ENCODE results near the gene KRT15.

Gene KRT15

DNA sequence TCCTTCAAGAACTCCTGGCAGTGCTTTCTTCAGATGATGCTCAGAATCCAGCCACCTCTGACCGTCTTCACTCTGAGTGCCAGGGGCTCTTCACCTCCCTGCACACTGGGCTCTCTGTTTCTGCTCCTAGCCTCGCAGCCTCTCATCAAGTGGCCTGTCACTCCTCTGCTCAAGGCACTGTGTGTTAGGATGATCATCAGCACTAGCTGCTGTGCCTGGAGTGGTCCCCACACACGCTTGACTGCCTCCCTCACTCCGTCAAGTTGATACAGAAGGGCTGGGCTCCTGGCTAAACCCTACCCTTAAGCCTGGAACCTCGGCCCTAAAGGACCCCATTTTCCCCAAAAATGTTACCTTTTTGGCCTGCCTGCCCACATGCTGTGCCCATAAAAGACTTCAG, 37.6 kb upstream of the KRT15 start:
- TF ChIP-seq, protein P1, sequence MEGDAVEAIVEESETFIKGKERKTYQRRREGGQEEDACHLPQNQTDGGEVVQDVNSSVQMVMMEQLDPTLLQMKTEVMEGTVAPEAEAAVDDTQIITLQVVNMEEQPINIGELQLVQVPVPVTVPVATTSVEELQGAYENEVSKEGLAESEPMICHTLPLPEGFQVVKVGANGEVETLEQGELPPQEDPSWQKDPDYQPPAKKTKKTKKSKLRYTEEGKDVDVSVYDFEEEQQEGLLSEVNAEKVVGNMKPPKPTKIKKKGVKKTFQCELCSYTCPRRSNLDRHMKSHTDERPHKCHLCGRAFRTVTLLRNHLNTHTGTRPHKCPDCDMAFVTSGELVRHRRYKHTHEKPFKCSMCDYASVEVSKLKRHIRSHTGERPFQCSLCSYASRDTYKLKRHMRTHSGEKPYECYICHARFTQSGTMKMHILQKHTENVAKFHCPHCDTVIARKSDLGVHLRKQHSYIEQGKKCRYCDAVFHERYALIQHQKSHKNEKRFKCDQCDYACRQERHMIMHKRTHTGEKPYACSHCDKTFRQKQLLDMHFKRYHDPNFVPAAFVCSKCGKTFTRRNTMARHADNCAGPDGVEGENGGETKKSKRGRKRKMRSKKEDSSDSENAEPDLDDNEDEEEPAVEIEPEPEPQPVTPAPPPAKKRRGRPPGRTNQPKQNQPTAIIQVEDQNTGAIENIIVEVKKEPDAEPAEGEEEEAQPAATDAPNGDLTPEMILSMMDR (conservative IDR thresholded peaks at IDR 0.05; ENCODE audit: low read depth, low read length): no peak
- DNase-seq (ENCODE audit: low read depth): no peak

DNA sequence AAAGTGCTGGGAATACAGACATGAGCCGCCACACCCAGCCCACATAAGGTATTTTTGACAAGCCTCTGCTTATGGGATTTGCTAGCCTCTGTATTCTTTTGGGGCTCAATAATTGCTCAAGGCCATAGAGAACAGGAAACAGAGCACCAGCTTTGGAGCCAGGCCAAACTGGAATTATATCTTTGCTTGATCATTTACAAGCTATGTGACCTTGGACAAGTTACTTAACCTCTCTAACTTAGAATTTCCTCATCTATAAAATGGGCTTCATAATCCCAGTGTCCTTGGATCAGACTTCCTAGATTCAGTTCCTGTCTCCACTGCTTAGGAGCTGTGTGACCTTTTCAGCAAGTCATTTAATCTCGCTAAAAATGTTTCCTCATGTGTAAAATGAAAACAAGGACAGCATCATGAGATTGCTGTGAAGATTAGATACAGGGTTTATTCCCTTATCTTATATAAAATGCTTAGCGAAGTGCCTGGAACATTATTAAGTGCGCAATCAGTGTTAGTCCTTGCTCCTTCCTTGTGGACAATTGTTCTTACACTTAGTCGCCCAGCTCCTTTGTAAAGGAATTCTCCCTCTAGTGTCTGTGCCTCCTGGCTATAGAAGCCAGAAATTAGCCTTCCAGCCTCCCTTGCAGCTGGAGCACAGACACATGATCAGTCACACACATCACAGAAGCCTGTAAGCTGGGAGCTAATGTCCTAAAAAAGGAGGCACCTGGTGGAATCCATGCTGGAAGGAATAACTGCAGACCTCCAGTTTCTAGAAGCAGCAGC, 36.6 kb upstream of the KRT15 start:
- H3K4me3 ChIP-seq (ENCODE audit: low read depth, low read length): no peak overlapping the region
- no peak for DNase-seq (ENCODE audit: low read depth)
- TF ChIP-seq, protein P1 (conservative IDR thresholded peaks at IDR 0.05; ENCODE audit: low read depth, low read length): no peak

More for the DNA sequence above, 37.6 kb upstream of the KRT15 start:
- H3K4me3 ChIP-seq (ENCODE audit: low read depth, low read length): no peak overlapping the region

DNA sequence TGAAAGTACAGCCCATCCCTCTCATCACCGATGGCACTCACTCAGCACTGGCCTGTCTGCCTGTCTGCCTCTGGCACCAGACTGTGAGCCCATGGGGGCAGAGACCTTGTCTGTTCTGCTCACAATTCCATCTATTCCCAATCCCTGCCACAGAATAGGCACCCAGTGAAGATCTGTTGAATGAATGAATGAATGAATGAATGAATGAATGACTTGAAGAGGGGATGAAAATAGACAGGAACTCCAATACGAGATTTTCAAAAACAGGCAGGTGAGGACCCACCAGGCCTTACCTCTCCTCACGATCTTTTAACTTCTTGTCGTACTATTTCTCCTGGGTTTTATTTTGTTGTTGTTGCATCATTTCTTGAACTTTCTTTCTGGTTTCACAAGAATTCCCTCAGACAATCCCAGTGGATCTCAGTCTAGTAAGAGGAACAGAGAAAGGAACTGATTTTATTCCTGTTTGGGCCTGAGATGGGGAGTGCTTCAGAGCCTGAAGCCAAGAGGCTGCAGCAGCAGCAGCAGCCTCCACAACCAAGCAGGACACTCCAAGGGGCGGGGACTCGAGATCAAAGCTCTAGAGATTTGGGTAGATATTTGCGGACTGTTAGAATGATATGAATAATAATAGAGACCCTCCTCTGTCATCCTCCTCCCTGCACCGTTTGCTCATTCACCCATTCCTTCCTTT, 35.4 kb upstream of the KRT15 start:
- DNase-seq (ENCODE audit: low read depth): no peak
- H3K4me3 ChIP-seq (ENCODE audit: low read depth, low read length): no peak overlapping the region
- TF ChIP-seq, protein P1 (conservative IDR thresholded peaks at IDR 0.05; ENCODE audit: low read depth, low read length): no peak

DNA sequence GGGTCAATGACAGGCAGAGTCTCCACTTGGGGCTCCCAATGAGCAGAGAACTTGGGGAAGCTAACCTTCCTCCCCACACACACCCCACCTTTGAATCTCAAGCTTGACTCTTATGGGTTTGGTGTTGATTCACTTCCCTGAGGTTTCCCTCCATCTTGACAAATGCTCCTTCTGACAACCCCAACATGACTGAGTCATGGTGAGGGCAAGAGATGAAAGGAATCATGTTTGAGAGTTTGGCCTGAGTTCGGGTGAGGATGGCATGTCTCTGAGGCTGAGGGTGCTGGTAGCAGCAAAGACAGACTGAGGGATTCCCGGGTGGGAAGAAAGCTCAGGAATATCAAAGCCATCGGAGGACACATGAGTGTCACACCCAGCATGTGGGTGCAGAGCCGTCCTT, 34.5 kb upstream of the KRT15 start:
- no peak overlapping the region for H3K4me3 ChIP-seq (ENCODE audit: low read depth, low read length)
- no peak for DNase-seq (ENCODE audit: low read depth)
- TF ChIP-seq, protein P1 (conservative IDR thresholded peaks at IDR 0.05; ENCODE audit: low read depth, low read length): no peak

DNA sequence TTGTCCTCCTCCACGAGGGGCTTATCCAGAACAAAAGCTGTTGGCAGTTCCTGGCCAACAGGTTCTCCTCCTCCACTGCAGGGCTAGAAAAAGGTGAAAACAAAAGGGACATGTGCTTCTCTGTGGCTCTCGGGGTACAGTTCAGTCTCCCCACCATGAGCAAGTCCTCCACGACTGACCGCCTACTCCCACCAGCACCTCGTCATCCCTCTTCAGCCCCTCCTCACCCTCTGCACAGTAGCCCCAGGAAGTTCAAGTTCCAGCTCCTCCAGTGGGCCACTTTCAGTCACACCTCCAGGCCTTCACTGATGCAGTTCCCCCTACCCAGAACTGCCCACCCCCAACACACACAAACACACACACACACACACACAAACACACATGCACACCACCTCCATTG, 33.8 kb upstream of the KRT15 start:
- H3K4me3 ChIP-seq (ENCODE audit: low read depth, low read length): no peak overlapping the region
- TF ChIP-seq, protein P1 (conservative IDR thresholded peaks at IDR 0.05; ENCODE audit: low read depth, low read length): no peak
- no peak for DNase-seq (ENCODE audit: low read depth)

DNA sequence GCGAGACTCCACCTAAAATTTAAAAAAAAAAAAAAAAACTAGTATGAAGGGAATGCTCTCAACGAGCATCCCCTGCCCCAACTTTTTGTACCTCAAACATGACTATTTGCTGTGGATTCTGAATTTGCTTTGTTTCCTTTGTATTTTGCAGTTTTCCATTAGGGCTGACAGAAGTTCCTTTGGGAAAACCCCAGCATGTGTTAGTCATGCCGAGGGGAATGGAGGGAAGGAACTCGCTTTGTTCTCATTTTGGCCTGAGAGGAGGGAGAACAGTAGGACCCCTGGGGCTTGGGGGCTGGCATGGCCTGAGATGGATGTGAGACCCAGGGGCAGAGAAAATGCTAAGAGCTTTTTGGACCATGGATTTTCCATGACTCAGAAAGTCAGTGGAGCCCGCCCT, 32.7 kb upstream of the KRT15 start:
- TF ChIP-seq, protein P1 (conservative IDR thresholded peaks at IDR 0.05; ENCODE audit: low read depth, low read length): no peak

More for the DNA sequence above, 32.7 kb upstream of the KRT15 start:
- DNase-seq (ENCODE audit: low read depth): no peak
- H3K4me3 ChIP-seq (ENCODE audit: low read depth, low read length): no peak overlapping the region

Measured in choroid plexus epithelial cell (primary cell).